Astrocyte (in vitro differentiated cells and primary cell): ENCODE results near the gene DNPH1. TPM values are rescaled to one million over a fixed set of nuclear protein-coding genes. Genes with fewer than 3 reads are reported as not detected.
A peak's percentile ranks its signal among the peaks of the same experiment; 100 is the strongest.

ENCODE experiments used
- DNase-seq: peaks from one replicate; pipeline ENCODE4 v3.0.0-alpha.2; 2010; ENCODE audit warnings: low read depth
- FAIRE-seq: peaks from 2 replicates; lab custom pipeline; 2011; peaks lifted over from hg19 to GRCh38; lab: Jason Lieb, UNC
- H2AFZ ChIP-seq: 2 replicates; pipeline ENCODE4 v1.6.0; 2012; ENCODE audit warnings: low read depth, low read length, inconsistent platforms
- H3K27ac ChIP-seq: 2 replicates; pipeline ENCODE4 v1.5.1; 2011; ENCODE audit warnings: low read depth, low read length, inconsistent platforms
- H3K27me3 ChIP-seq: 2 replicates; pipeline ENCODE4 v1.6.0; 2011; ENCODE audit warnings: low read length, inconsistent platforms; ENCODE audit not compliant: insufficient read depth
- H3K36me3 ChIP-seq: 2 replicates; pipeline ENCODE4 v1.5.1; 2011; ENCODE audit warnings: low read length, inconsistent platforms; ENCODE audit not compliant: insufficient read depth
- H3K4me1 ChIP-seq: 2 replicates; pipeline ENCODE4 v1.5.1; 2011; ENCODE audit warnings: low read length, inconsistent platforms; ENCODE audit not compliant: insufficient read depth
- H3K4me2 ChIP-seq: 2 replicates; pipeline ENCODE4 v1.6.0; 2012; ENCODE audit warnings: low read length, inconsistent platforms
- H3K4me3 ChIP-seq: 2 replicates; pipeline ENCODE4 v1.5.1; 2011; ENCODE audit warnings: low read depth, mild to moderate bottlenecking, low read length, inconsistent platforms; ENCODE audit not compliant: insufficient read depth
- H3K79me2 ChIP-seq: 2 replicates; pipeline ENCODE4 v1.6.0; 2012; ENCODE audit warnings: mild to moderate bottlenecking, low read length, inconsistent platforms; ENCODE audit not compliant: insufficient read depth
- H3K9ac ChIP-seq: 2 replicates; pipeline ENCODE4 v1.6.0; 2012; ENCODE audit warnings: mild to moderate bottlenecking, low read length, inconsistent platforms
- H3K9me3 ChIP-seq: 2 replicates; pipeline ENCODE4 v1.5.1; 2012; ENCODE audit warnings: low read depth, mild to moderate bottlenecking, low read length, inconsistent platforms; ENCODE audit not compliant: insufficient read depth
- H4K20me1 ChIP-seq: 2 replicates; pipeline ENCODE4 v1.6.0; 2012; ENCODE audit warnings: low read length, inconsistent platforms; ENCODE audit not compliant: insufficient read depth
- H3K27ac Mint-ChIP-seq: one replicate; pipeline ENCODE4 v1.8.0; 2021; ENCODE audit warnings: mild to moderate bottlenecking, mixed read lengths; ENCODE audit not compliant: unreplicated experiment
- H3K27me3 Mint-ChIP-seq: one replicate; pipeline ENCODE4 v1.8.0; 2021; ENCODE audit warnings: low read depth, mixed read lengths; ENCODE audit not compliant: unreplicated experiment
- H3K36me3 Mint-ChIP-seq: one replicate; pipeline ENCODE4 v1.8.0; 2021; ENCODE audit warnings: low read depth, mixed read lengths; ENCODE audit not compliant: unreplicated experiment
- H3K4me1 Mint-ChIP-seq: one replicate; pipeline ENCODE4 v1.8.0; 2021; ENCODE audit warnings: low read depth, mixed read lengths; ENCODE audit not compliant: unreplicated experiment
- H3K4me3 Mint-ChIP-seq: one replicate; pipeline ENCODE4 v1.8.0; 2021; ENCODE audit warnings: mild to moderate bottlenecking, moderate library complexity, mixed read lengths; ENCODE audit not compliant: unreplicated experiment
- H3K9me3 Mint-ChIP-seq: one replicate; pipeline ENCODE4 v1.8.0; 2021; ENCODE audit warnings: mild to moderate bottlenecking, mixed read lengths; ENCODE audit not compliant: unreplicated experiment
- EZH2 ChIP-seq: IDR thresholded peaks from 2 replicates; pipeline ENCODE4 v1.6.1; 2012; ENCODE audit warnings: mild to moderate bottlenecking, low read length, inconsistent platforms; ENCODE audit not compliant: insufficient read depth
- total RNA-seq: library from RNA; stranded (reverse); gene quantifications from 2 replicates; pipeline ENCODE4 v1.2.1, GENCODE V29; 2021
- TF ChIP-seq, protein P1 (sequence below): IDR thresholded peaks from 2 replicates; pipeline ENCODE4 v1.5.1; 2011; ENCODE audit warnings: low read depth, mild to moderate bottlenecking, inconsistent platforms, low read length, moderate library complexity; ENCODE audit not compliant: insufficient read depth

DNPH1 gene
- total RNA-seq, 1 donor from 2014 or later, result 15.1 TPM

GRCh38 chr6:43276577-43277305 lies 47.5 kb upstream of the DNPH1 start:
- Histone ChIP-seq H3K36me3 (no peaks in the 10 kb centered on the region), H3K27me3 (peaks cover 17% of the 10 kb centered on the region), H4K20me1 (no peaks in the 10 kb centered on the region), H3K4me2 (no peak overlapping the region), H3K79me2 (no peaks in the 10 kb centered on the region), H3K27ac (no peak overlapping the region), H3K9me3 (no peaks in the 10 kb centered on the region), H3K4me1 (peaks cover 5% of the 10 kb centered on the region), H3K4me3 (no peak overlapping the region), H3K9ac (no peak overlapping the region), H2AFZ (no peak overlapping the region)
- DNase-seq (no peak), FAIRE-seq (no peak)
- H3K27me3 Mint-ChIP-seq, result peaks cover 49% of the 10 kb centered on the region
- H3K9me3 Mint-ChIP-seq, result peaks cover 2% of the 10 kb centered on the region
- peak overlapping the region; percentile 84 for H3K27ac Mint-ChIP-seq
- H3K4me3 Mint-ChIP-seq, result no peak overlapping the region
- peaks cover 1% of the 10 kb centered on the region for H3K36me3 Mint-ChIP-seq
- H3K4me1 Mint-ChIP-seq, result peaks cover 15% of the 10 kb centered on the region
- TF ChIP-seq EZH2, result no peak
- TF ChIP-seq, protein P1, sequence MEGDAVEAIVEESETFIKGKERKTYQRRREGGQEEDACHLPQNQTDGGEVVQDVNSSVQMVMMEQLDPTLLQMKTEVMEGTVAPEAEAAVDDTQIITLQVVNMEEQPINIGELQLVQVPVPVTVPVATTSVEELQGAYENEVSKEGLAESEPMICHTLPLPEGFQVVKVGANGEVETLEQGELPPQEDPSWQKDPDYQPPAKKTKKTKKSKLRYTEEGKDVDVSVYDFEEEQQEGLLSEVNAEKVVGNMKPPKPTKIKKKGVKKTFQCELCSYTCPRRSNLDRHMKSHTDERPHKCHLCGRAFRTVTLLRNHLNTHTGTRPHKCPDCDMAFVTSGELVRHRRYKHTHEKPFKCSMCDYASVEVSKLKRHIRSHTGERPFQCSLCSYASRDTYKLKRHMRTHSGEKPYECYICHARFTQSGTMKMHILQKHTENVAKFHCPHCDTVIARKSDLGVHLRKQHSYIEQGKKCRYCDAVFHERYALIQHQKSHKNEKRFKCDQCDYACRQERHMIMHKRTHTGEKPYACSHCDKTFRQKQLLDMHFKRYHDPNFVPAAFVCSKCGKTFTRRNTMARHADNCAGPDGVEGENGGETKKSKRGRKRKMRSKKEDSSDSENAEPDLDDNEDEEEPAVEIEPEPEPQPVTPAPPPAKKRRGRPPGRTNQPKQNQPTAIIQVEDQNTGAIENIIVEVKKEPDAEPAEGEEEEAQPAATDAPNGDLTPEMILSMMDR, result no peak

- no peaks in the 10 kb centered on the region for H3K79me2 ChIP-seq
- DNase-seq (peak; percentile 6), FAIRE-seq (no peak)
- H3K4me3 ChIP-seq, result no peak overlapping the region
- H3K4me1 ChIP-seq, result peaks cover 5% of the 10 kb centered on the region
- H3K27ac ChIP-seq, result no peak overlapping the region
- Mint-ChIP-seq H3K27ac (no peak overlapping the region), H3K4me3 (peak overlapping the region; percentile 40), H3K27me3 (peaks cover 49% of the 10 kb centered on the region), H3K4me1 (peaks cover 15% of the 10 kb centered on the region), H3K9me3 (no peaks in the 10 kb centered on the region), H3K36me3 (peaks cover 1% of the 10 kb centered on the region)
- H3K36me3 ChIP-seq, result no peaks in the 10 kb centered on the region
- no peak overlapping the region for H3K9ac ChIP-seq
- TF ChIP-seq, protein P1, result no peak
- no peak for TF ChIP-seq EZH2
- peak overlapping the region; percentile 75 for H3K4me2 ChIP-seq
- no peaks in the 10 kb centered on the region for H3K9me3 ChIP-seq
- H3K27me3 ChIP-seq, result peaks cover 17% of the 10 kb centered on the region
- no peaks in the 10 kb centered on the region for H4K20me1 ChIP-seq
- no peak overlapping the region for H2AFZ ChIP-seq
Observed at GRCh38 chr6:43275801-43276576, 46.7 kb upstream of the DNPH1 start.
